Keratinocyte (primary cell): ENCODE results near the gene MTO1. TPM values are rescaled to one million over a fixed set of nuclear protein-coding genes. Genes with fewer than 3 reads are reported as not detected.

Source experiments
- DNase-seq: peaks from one replicate; pipeline ENCODE4 v3.0.0-alpha.2; 2011; ENCODE audit warnings: low read depth, missing footprints, low spot score
- FAIRE-seq: peaks from 2 replicates; lab custom pipeline; 2011; peaks lifted over from hg19 to GRCh38; lab: Jason Lieb, UNC
- H2AFZ ChIP-seq: 2 replicates; pipeline ENCODE4 v1.6.0; 2012; ENCODE audit warnings: low read length, control low read depth, inconsistent platforms; ENCODE audit not compliant: control insufficient read depth
- H3K27ac ChIP-seq: 2 replicates; pipeline ENCODE4 v1.5.1; 2011; ENCODE audit warnings: low read length; ENCODE audit not compliant: control insufficient read depth, insufficient read depth
- H3K27me3 ChIP-seq: 3 replicates; pipeline ENCODE4 v1.6.0; 2011; ENCODE audit warnings: low read length; ENCODE audit not compliant: control insufficient read depth, insufficient read depth; ENCODE audit errors: extremely low read depth
- H3K36me3 ChIP-seq, 2 experiments: 2 replicates in 1 of 2; 3 replicates in 1 of 2; pipeline ENCODE4 v1.5.1; 2011; ENCODE audit warnings: low read length in 2 of 2, mild to moderate bottlenecking in 1 of 2; ENCODE audit not compliant: control insufficient read depth in 2 of 2, insufficient read depth in 2 of 2; ENCODE audit errors: extremely low read depth in 1 of 2
- H3K4me1 ChIP-seq: 3 replicates; pipeline ENCODE4 v1.5.1; 2011; ENCODE audit warnings: low read length; ENCODE audit not compliant: control insufficient read depth, insufficient read depth; ENCODE audit errors: extremely low read depth
- H3K4me2 ChIP-seq: 3 replicates; pipeline ENCODE4 v1.6.0; 2011; ENCODE audit warnings: low read depth, low read length; ENCODE audit not compliant: control insufficient read depth, insufficient read depth; ENCODE audit errors: extremely low read depth
- H3K4me3 ChIP-seq, 3 experiments: fragments of 200-600 bp in 1 of 3; sonication (generic) in 1 of 3; 2 replicates in 2 of 3; 3 replicates in 1 of 3; pipeline ENCODE4 v1.5.1; 2011 to 2016; ENCODE audit warnings: low read length in 3 of 3, mild to moderate bottlenecking in 3 of 3, control low read depth in 2 of 3, inconsistent platforms in 1 of 3, low read depth in 1 of 3, mixed read lengths in 1 of 3, mixed run types in 1 of 3, moderate library complexity in 1 of 3; ENCODE audit not compliant: control insufficient read depth in 2 of 3, insufficient read depth in 2 of 3; ENCODE audit errors: extremely low read depth in 1 of 3
- H3K79me2 ChIP-seq: 2 replicates; pipeline ENCODE4 v1.6.0; 2012; ENCODE audit warnings: low read length; ENCODE audit not compliant: control insufficient read depth, insufficient read depth
- H3K9ac ChIP-seq: 3 replicates; pipeline ENCODE4 v1.6.0; 2011; ENCODE audit warnings: low read length; ENCODE audit not compliant: control insufficient read depth, insufficient read depth; ENCODE audit errors: extremely low read depth
- H3K9me1 ChIP-seq: 3 replicates; pipeline ENCODE4 v1.6.0; 2011; ENCODE audit warnings: low read length; ENCODE audit not compliant: control insufficient read depth, insufficient read depth; ENCODE audit errors: extremely low read depth
- H3K9me3 ChIP-seq: 2 replicates; pipeline ENCODE4 v1.5.1; 2012; ENCODE audit warnings: low read depth, low read length; ENCODE audit not compliant: control insufficient read depth
- H4K20me1 ChIP-seq: 3 replicates; pipeline ENCODE4 v1.6.0; 2011; ENCODE audit warnings: low read length; ENCODE audit not compliant: control insufficient read depth, insufficient read depth; ENCODE audit errors: extremely low read depth
- EZH2 ChIP-seq: IDR thresholded peaks from one replicate; pipeline ENCODE4 v1.6.1; 2012; ENCODE audit warnings: inconsistent platforms, mild to moderate bottlenecking, low read length, moderate library complexity
- dilution Hi-C: fragments of 300-500 bp; cut with MboI; formaldehyde crosslinking; loops from one replicate; pipeline ENCODE4 v1.7.0; 2020; ENCODE audit warnings: low sequenced_read_pairs; ENCODE audit not compliant: extremely low pct_ligation_motif_present
- polyA minus RNA-seq, 3 experiments: library from RNA; depleted of rRNA, polyadenylated mRNA; stranded (reverse); fragments of >200 nt; gene quantifications; 1 replicate in 1 of 3; 2 replicates in 1 of 3; 3 replicates in 1 of 3; pipeline ENCODE4 v1.2.3, GENCODE V29; 2011
- polyA plus RNA-seq, 5 experiments: library from polyadenylated mRNA; depleted of rRNA in 3 of 5; stranded (reverse) in 3 of 5; stranded (forward) in 1 of 5; unstranded in 1 of 5; fragments of >200 nt; gene quantifications; 1 replicate in 1 of 5; 2 replicates in 3 of 5; 3 replicates in 1 of 5; pipeline versions ENCODE4 v1.2.1 to v1.2.3, GENCODE V29; 2011 to 2012; ENCODE audit warnings: missing spikeins in 2 of 5, low read depth in 1 of 5, low replicate concordance in 1 of 5
- TF ChIP-seq, protein P1 (sequence below), 3 experiments: IDR thresholded peaks in 1 of 3; conservative IDR thresholded peaks in 1 of 3; optimal IDR thresholded peaks in 1 of 3; 2 replicates in 2 of 3; 3 replicates in 1 of 3; pipeline versions ENCODE3 to v1.5.1; 2011; ENCODE audit warnings: low read length in 3 of 3, mild to moderate bottlenecking in 3 of 3, moderate library complexity in 2 of 3, control low read depth in 1 of 3, inconsistent platforms in 1 of 3; ENCODE audit not compliant: insufficient read depth in 2 of 3; ENCODE audit errors: extremely low read depth in 1 of 3

The MTO1 gene, protein sequence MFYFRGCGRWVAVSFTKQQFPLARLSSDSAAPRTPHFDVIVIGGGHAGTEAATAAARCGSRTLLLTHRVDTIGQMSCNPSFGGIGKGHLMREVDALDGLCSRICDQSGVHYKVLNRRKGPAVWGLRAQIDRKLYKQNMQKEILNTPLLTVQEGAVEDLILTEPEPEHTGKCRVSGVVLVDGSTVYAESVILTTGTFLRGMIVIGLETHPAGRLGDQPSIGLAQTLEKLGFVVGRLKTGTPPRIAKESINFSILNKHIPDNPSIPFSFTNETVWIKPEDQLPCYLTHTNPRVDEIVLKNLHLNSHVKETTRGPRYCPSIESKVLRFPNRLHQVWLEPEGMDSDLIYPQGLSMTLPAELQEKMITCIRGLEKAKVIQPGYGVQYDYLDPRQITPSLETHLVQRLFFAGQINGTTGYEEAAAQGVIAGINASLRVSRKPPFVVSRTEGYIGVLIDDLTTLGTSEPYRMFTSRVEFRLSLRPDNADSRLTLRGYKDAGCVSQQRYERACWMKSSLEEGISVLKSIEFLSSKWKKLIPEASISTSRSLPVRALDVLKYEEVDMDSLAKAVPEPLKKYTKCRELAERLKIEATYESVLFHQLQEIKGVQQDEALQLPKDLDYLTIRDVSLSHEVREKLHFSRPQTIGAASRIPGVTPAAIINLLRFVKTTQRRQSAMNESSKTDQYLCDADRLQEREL
- polyA plus RNA-seq, result 15.1 to 24.5 TPM (median 21.3 TPM) in 3 replicates
- 48.4 TPM for polyA plus RNA-seq (2011; ENCODE audit: low read depth)
- polyA plus RNA-seq (2011; cell fraction: cytosol; rRNA removed), result 13.9 and 27.0 TPM in 2 replicates
- 41.5 and 44.3 TPM in 2 replicates for polyA plus RNA-seq (2011; cell fraction: nucleus; rRNA removed)
- 12.7 and 18.0 TPM in 2 replicates for polyA plus RNA-seq (2012; ENCODE audit: low replicate concordance)
- 23.2 to 25.9 TPM (median 25.4 TPM) in 3 replicates for polyA minus RNA-seq
- 15.2 TPM for polyA minus RNA-seq (2011; cell fraction: cytosol; rRNA and poly(A)+ RNA removed)
- 13.0 and 22.4 TPM in 2 replicates for polyA minus RNA-seq (2011; cell fraction: nucleus; rRNA and poly(A)+ RNA removed)

DNA sequence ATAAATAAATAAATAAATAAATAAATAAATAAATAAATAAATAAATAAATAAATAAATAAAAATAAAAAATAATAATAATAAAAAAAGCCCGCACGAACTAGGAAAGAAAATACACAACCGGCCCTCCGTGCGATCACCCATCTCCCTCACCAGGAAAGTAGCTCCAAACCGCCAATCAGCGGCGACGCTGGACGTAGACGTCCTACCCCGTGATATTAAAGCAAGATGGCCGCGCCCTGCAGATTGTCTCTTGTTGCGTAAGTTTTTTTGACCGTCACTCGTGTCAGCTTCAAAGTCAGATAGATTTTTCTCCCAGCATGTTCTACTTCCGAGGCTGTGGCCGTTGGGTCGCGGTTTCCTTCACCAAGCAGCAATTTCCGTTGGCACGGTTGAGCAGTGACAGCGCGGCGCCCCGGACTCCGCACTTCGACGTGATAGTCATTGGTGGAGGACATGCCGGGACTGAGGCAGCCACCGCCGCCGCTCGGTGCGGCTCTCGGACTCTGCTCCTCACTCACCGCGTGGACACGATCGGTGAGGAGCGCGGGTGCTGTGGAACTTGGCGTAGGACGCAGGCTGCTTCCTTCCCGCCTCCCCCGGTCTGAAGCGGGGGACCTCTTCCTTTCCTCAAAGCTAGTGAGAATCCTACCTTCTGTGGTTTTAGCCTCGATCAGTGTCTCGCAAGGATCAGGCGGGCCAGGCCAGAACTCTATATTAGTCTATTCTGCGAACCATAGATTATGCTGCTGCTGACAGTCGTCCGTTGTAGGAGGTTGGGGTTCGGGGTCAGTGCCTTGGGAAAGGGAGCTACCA is at the start of gene MTO1:
Gene MTO1, plus strand, starts transcription at position 201 of the 814 bp plus-strand sequence. Its CDS starts 118 bp downstream, at position 319.
- dilution Hi-C loops, result no loop called here
- FAIRE-seq (peak; percentile 34), DNase-seq (peak; percentile 49)
- Histone ChIP-seq H3K27ac (peak within 1 kb of the TSS; percentile 91), H3K79me2 (peaks cover 26% of the 10 kb centered on the region), H3K9ac (peak within 1 kb of the TSS; percentile 94), H3K36me3 (peaks cover 2 to 9% of the 10 kb centered on the region in 2 experiments), H3K27me3 (no peaks in the 10 kb centered on the region), H4K20me1 (no peaks in the 10 kb centered on the region), H3K4me1 (peaks cover 6% of the 10 kb centered on the region), H3K4me2 (peak within 1 kb of the TSS; percentile 82), H3K4me3 (peak within 1 kb of the TSS; percentile 83 to 97 (median 91)), H2AFZ (peak within 1 kb of the TSS; percentile 96), H3K9me3 (no peaks in the 10 kb centered on the region), H3K9me1 (no peaks in the 10 kb centered on the region)
- no peak for TF ChIP-seq EZH2
- TF ChIP-seq, protein P1, sequence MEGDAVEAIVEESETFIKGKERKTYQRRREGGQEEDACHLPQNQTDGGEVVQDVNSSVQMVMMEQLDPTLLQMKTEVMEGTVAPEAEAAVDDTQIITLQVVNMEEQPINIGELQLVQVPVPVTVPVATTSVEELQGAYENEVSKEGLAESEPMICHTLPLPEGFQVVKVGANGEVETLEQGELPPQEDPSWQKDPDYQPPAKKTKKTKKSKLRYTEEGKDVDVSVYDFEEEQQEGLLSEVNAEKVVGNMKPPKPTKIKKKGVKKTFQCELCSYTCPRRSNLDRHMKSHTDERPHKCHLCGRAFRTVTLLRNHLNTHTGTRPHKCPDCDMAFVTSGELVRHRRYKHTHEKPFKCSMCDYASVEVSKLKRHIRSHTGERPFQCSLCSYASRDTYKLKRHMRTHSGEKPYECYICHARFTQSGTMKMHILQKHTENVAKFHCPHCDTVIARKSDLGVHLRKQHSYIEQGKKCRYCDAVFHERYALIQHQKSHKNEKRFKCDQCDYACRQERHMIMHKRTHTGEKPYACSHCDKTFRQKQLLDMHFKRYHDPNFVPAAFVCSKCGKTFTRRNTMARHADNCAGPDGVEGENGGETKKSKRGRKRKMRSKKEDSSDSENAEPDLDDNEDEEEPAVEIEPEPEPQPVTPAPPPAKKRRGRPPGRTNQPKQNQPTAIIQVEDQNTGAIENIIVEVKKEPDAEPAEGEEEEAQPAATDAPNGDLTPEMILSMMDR (optimal IDR thresholded peaks at IDR 0.05 in 1 of 3, IDR thresholded peaks at IDR 0.05 in 1 of 3, conservative IDR thresholded peaks at IDR 0.05 in 1 of 3; ENCODE audit: extremely low read depth in 1 of 3, insufficient read depth in 2 of 3, low read length in 3 of 3), result no peak

DNA sequence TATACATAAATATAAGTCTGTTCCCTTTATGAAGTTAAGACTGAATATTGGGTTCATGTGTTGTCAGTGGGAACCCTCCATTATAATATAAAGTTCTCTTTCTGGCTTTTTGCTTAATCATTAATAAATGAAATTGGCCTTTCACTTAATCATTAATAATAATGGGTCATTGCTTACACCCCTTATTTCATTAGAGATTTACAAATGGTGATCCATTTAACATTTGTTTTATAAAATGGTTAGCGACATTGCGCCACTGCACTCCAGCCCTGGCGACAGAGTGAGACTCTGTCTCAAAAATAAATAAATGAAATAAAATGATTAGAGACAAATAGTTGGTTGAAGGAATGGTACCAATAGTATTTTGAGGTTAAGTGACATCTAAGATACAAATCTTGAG is 48.4 kb upstream of the MTO1 start:
- H3K36me3 ChIP-seq, result no peaks in the 10 kb centered on the region
- no peak overlapping the region for H2AFZ ChIP-seq
- H3K27ac ChIP-seq, result no peak overlapping the region
- no peaks in the 10 kb centered on the region for H4K20me1 ChIP-seq
- no peak overlapping the region for H3K4me2 ChIP-seq
- H3K79me2 ChIP-seq, result no peaks in the 10 kb centered on the region
- no peak overlapping the region for H3K4me3 ChIP-seq
- H3K4me1 ChIP-seq, result no peaks in the 10 kb centered on the region
- dilution Hi-C loops, result no loop called here
- no peak for DNase-seq
- no peak for TF ChIP-seq EZH2
- TF ChIP-seq, protein P1 (optimal IDR thresholded peaks at IDR 0.05 in 1 of 3, IDR thresholded peaks at IDR 0.05 in 1 of 3, conservative IDR thresholded peaks at IDR 0.05 in 1 of 3; ENCODE audit: extremely low read depth in 1 of 3, insufficient read depth in 2 of 3, low read length in 3 of 3), result no peak
- H3K9me1 ChIP-seq, result no peaks in the 10 kb centered on the region
- no peak for FAIRE-seq
- no peaks in the 10 kb centered on the region for H3K27me3 ChIP-seq
- H3K9ac ChIP-seq, result no peak overlapping the region
- H3K9me3 ChIP-seq, result no peaks in the 10 kb centered on the region
